IPS-18c (cell line): Measurements from ENCODE around the gene ZNF200.
"Not testable (repeated sequence)": the region's sequence is repeated elsewhere in the genome, so short reads cannot be mapped to it uniquely, and the experiment has no call there.

Experiments used
- H3K4me3 ChIP-seq: 2 replicates; pipeline ENCODE4 v1.7.0; 2013; ENCODE audit warnings: low read depth, mild to moderate bottlenecking, low read length, moderate library complexity; ENCODE audit not compliant: insufficient read depth
- H3K9me3 ChIP-seq: one replicate; pipeline ENCODE4 v1.6.1; 2013; ENCODE audit warnings: mild to moderate bottlenecking, low read length, moderate library complexity; ENCODE audit not compliant: control insufficient read depth, insufficient read depth

ZNF200 gene

DNA sequence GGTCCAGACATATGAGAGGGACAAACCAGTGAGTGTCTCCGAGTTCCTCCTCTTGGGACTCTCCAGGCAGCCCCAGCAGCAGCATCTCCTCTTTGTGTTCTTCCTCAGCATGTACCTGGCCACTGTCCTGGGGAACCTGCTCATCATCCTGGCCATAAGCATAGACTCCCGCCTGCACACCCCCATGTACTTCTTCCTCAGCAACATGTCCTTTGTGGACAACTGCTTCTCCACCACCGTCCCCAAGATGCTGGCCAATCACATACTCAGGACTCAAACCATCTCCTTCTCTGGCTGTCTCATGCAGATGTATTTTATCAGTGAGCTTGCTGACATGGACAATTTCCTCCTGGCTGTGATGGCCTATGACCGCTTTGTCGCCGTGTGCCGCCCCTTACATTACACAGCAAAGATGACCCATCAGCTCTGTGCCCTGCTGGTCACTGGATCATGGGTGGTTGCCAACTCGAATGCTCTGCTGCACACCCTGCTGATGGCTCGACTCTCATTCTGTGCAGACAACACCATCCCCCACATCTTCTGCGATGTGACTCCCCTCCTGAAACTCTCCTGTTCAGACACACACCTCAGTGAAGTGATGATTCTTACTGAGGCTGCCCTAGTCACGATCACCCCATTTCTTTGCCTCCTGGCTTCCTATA is 19.2 kb downstream of the ZNF200 start:
- H3K4me3 ChIP-seq, result no peak overlapping the region
- peaks cover 2% of the 10 kb centered on the region for H3K9me3 ChIP-seq

DNA sequence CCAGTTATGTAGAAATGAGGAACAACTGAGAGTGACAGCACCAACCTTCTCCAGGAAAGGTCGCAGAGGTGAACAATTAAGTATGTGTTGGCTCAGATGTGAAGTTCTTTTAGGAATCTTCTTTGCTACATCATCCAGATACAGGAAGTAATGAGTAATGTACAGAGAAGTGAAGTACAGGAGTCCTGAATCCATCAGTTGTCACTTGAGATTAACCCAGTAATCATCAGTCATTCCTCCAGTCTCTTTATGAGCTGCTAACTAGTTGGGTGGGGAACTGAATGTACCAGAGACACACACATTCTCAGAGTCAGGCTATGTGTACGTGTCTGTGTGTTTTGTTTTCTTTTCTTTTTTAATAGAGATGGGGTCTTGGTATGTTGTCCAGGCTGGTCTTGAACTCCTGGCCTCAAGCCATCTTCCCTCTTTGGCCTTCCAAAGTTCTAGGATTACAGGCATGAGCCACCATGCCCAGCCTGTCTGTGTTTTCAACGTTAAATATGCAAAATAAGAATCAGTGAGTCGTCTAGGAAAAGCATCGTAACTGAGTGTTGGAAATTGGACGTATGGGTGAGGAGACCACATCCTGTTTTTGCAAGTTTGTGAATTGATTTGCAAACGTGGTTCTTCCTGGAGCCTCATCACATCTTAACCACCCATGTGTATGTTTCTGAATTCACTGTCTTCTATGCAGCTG is 19.9 kb downstream of the ZNF200 start:
- H3K9me3 ChIP-seq, result peaks cover 2% of the 10 kb centered on the region

DNA sequence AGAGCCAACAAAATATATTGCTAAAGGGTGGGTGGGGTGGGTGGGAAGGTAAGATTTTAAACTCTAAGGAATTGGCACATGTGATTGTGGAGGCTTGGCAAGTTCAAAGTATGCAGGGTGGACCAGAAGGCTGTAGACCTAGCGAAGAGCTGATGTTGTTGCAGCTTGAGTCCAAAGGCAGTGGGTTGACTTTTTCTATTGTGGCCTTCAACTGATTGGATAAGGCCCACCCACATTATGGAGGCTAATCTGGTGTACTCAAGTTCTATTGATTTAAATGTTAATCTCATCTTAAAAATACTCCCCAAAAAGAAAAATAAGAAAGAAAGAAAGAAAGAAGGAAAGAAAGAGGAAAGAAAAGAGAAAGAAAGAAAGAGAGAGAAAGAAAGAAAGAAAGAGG is 22.4 kb downstream of the ZNF200 start:
- peaks cover 2% of the 10 kb centered on the region for H3K9me3 ChIP-seq
- no peak overlapping the region for H3K4me3 ChIP-seq

More for the DNA sequence above, 19.9 kb downstream of the ZNF200 start:
- H3K4me3 ChIP-seq, result no peak overlapping the region

DNA sequence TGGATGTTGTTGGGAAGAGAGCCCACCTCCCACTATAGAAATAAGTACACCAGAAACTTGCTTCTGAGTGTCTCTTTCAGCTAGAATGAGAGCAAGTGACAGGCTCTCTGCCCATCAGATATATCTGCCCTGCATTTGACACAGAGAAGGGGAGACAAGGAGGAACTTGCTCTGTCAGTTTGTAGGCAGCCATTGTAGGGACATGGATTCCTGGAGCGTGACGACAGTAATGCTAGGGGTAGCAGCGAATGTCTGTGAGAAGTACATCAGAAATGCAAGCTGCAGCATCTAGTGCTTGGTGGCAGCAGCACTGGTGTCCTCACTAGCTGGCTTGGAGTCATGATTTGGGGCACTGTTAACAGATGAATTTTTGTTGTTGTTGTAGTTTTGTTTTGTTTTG is 23.0 kb downstream of the ZNF200 start:
- Histone ChIP-seq H3K9me3 (peaks cover 2% of the 10 kb centered on the region), H3K4me3 (no peak overlapping the region)

DNA sequence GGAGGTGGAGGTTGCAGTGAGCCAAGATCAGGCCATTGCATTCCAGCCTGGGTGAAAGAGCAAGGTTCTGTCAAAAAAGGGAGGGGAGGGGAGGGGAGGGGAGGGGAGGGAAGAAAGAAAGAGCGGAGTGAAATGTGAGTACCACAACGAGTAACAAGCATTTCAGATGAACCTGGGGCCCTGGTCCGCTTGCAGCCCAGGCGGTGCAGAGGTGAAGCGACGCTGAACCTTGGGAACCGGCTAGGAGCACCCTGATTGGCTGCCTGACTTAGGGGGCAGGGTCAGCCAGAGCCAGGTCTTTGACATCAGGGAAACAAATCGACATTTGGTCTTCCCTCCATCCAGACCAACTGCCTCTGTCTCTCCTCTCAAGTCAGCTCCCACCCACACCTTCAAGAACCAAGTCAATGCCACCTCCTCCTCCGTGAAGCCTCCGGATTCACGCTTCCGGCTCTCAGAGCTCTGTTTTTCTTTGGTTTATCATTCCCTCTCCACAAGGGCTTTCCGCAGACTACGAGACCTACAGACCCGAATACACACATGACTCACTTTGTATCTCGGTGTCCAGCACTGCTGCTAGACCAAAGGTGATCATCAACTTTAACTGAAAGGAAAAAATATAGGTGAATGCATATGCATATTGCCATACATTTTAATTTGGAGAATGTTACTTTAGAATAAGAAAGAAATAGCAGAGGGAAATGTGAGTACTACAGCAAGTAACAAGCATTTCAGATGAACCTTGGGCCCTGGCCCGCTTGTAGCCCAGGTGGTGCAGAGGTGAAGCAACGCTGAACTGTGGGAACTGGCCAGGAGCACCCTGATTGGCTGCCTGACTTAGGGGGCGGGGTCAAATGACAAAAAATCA is 27.6 kb downstream of the ZNF200 start:
- Histone ChIP-seq H3K9me3 (peaks cover 9% of the 10 kb centered on the region), H3K4me3 (no peak overlapping the region)

DNA sequence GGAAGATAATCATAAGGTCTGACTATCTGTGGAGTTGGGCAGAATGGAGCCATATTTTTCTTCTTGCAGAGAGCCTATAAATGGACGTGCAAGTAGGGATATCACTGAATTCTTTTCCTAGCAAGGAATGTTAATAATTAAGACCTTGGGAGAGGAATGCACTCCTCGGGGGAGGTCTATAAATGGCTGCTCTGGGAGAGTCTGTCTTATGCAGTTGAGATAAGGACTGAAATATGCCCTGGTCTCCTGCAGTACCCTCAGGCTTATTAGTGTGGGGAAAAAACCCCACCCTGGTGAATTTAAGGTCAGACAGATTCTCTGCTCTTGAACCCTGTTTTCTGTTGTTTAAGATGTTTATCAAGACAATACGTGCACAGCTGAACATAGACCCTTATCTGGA is 29.0 kb downstream of the ZNF200 start:
- not testable (repeated sequence) for H3K9me3 ChIP-seq, H3K4me3 ChIP-seq

DNA sequence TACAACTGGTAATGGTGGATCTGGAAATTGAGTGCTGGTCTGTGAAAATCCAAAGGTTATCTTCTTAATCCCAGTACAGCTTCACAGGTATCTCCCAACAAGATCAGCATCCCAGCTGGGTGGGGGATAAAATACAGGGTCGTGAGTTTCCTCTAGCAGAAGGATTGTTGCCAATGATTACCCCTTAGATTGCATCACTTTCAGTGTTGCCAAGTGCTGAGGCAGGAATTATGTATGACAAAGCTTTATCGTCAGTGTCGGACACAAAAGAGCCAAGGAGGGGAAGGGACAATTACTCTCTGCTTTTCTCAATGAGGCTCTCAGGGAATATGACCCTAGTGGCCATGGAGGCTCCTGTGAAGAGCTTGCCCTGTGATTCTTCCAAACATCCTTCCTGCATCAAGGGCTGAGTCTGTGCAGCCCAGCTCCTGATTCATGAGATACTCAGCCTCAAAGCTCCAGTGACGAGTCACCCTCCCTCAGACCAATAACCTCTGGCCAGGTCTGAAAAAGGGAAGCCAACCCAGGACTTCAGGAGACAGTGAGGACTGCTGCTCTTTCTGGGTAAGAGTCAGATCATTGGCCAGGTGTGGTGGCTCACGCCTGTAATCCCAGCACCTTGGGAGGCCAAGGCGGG is 31.9 kb downstream of the ZNF200 start:
- Histone ChIP-seq H3K9me3 (peaks cover 12% of the 10 kb centered on the region), H3K4me3 (no peak overlapping the region)

DNA sequence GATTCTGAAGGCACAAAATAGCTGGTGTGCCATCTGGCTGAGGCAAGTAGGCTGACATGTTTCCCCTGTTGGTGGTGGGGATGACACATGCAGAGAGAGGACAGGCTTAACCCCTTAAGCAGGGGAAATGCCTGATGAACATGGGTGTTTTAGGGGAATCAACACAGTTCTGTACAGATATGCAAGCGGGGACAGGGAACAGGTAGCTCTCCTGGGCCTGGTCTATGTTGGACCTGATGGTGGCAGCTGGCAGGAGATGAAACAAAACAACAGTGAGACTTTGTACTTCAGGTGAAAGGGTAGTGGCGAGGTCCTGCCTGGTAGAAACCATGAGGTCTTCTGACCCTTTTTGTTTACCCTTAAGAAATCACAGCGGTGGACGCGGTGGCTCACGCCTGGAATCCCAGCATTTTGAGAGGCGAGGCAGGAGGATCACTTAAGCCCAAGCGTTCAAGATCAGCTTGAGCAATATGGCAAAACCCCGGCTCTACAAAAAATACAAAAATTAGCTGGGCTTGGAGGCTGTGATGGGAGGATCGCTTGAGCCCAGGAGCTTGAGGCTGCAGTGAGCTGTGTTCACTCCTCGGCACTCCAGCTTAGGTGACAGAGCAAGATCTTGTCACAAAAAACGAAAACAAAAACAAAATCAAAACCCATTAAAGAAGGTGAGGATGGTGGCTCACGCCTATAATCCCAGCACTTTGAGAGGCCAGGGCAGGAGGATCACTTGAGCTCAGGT is 36.5 kb downstream of the ZNF200 start:
- Histone ChIP-seq H3K9me3 (peaks cover 3% of the 10 kb centered on the region), H3K4me3 (no peak overlapping the region)

DNA sequence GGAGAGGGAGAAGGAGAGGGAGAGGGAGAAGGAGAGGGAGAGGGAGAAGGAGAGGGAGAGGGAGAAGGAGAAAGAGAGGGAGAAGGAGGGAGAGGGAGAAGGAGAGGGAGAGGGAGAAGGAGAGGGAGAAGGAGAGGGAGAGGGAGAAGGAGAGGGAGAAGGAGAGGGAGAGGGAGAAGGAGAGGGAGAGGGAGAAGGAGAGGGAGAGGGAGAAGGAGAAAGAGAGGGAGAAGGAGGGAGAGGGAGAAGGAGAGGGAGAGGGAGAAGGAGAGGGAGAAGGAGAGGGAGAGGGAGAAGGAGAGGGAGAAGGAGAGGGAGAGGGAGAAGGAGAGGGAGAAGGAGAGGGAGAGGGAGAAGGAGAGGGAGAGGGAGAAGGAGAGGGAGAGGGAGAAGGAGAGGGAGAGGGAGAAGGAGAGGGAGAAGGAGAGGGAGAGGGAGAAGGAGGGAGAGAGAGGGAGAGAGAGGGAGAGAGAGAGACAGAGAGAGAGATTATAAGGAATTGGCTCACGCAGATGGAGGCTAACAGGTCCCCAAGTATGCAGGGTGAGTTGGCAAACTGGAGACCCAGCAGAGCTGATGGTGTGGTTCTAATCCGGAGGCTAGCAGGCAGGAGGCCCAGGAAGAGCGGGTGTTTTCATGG is 37.1 kb downstream of the ZNF200 start:
- not testable (repeated sequence) for H3K4me3 ChIP-seq, H3K9me3 ChIP-seq

DNA sequence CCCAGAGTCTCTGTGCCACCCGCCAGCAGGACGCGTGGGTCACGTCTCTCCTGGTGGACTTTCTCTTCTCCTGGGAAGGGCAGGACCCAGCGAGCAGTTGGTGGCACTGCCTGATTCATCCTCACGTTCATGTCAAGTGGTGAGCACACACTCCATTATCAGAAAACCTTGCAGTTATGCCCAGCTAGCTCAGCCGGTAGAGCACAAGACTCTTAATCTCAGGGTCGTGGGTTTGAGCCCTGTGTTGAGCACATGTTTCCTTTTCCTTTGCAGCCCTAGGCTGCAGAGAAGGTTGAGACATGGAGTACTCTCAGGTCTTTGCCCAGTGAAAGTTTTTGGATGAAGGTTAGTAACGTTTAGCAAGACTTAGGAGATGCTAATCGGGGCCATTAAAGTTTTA is 39.0 kb downstream of the ZNF200 start:
- Histone ChIP-seq H3K4me3 (no peak overlapping the region), H3K9me3 (peaks cover 3% of the 10 kb centered on the region)

DNA sequence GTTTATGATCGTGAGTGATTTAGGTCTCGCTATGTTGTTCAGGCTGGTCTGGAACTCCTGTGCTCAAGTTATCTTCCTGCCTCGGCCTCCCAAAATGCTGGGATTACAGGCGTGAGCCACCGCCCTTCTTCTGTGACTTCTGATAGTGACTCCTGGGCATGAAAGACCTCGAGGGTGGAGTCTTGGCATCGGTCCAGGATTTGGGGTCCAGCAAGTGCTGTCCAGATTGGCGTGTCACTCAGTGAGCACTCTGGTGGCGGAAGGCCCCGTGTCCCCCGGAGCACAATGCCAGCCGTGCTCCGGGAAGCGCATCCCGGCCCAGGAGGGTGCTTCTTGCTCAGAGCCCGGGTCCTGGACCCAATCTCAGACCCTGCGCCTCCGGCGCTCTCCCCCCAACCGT is 40.2 kb downstream of the ZNF200 start:
- H3K9me3 ChIP-seq, result peaks cover 3% of the 10 kb centered on the region

DNA sequence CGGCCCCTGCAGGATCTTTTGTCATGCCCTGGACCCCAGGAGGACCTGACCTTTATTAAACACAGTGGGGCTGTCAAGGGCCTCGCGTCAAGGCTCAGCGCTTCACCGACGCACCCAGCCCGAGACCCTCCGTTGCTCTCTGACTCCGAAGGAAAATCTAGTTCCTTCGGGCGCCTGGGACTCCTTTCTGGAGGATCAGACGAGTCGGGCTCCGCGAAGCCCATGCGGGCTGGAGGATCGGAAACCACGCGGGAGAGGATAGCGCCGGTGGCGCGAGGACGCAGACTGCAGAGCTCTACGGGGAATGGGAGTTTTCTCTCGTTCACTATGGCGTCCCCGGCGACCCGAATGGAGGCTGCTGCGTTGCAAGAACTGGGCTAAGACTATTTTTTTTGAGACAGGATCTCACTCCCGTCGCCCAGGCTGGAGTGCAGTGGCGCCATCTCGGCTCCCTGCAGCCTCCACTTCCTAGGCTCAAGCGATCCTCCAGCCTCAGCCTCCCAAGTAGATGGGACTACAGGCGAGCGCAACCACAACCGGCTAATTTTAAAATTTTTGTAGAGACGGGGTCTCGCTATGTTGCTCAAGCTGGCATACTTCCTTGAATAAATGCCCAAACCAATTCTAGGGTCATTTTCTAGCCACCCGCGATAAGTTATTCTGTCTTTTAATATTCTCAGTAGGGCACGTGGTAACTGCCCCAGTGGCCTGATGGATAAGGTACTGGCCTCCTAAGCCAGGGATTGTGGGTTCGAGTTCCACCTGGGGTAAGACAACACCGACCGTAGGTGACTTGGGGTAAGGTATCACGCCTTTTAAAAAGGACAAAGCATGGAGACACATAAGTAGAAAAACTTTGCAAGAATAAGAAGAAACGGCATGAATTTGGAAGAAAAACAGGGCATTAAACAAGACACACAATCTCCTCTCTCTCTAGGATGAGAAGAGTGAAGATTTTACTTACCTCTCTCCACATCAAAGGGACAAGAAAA is 41.4 kb downstream of the ZNF200 start:
- Histone ChIP-seq H3K9me3 (peaks cover 2% of the 10 kb centered on the region), H3K4me3 (no peak overlapping the region)

More for the DNA sequence above, 40.2 kb downstream of the ZNF200 start:
- no peak overlapping the region for H3K4me3 ChIP-seq

DNA sequence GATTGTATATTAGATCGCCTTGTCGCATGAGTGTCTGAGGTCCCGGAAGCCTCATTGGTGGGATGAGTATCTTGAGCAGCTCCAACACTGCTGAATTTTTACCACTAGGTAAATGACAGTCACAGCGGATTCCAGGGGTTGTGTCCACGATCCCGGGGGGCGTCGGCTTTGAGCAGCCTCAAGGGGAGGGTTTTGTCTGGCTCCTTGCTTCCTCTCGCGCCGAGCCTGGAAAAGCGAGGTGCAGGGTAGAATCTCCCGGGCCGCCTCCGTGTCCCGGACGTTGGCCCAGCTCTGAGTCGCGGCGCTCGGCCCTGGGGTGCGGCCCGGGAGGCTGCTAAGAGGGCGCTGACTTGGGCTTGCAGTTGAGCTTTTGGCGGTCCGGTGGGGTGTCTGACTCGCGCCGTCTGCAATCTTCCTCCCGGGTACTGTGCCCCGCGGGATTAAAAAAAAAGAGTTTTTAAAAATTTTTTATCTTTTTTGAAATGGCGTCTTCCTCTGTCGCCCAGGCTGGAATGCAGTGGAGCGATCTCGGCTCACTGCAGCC is 42.4 kb downstream of the ZNF200 start:
- Histone ChIP-seq H3K9me3 (no peaks in the 10 kb centered on the region), H3K4me3 (no peak overlapping the region)

DNA sequence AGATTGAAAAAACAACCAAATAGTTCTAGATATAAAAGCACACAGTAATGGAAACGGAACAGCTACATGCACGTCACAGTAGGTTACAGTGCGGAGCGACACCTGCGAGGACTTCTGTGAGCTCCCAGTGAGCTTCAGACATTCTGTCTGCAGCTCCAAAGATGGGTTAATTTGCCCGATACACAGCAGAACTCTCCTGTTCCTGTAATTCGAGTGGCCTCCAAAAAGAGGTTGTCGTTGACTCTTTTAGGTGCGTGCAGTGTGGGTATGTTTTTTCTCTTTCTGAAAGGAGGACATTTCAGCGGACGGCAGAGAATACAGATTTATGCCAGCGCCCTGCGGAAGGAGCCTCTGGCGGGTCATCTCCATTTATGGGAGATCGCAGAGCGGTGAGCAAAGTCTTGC is 44.0 kb downstream of the ZNF200 start:
- Histone ChIP-seq H3K9me3 (no peaks in the 10 kb centered on the region), H3K4me3 (peak overlapping the region; percentile 66)

DNA sequence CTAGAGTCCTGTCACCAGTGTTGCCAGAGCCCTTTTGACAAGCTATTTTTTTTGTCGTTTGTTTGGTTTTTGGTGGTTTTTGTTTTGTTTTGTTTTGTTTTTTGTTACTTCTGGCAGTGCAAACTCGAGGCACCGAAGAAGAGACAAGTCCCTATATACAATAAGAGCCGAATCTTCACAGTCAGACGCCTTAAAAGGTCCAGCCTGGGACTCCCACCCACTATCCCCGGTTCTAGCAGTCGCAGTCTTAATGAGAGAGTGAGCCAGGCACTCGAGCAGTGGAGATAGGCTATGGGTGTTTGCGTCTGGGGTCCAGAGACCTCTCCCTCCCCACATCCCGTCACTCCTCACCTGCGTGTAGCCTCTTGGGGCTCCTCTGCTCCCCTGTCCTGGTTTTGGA is 45.1 kb downstream of the ZNF200 start:
- H3K4me3 ChIP-seq, result peak overlapping the region; percentile 84; the same call in 1 of the 2 replicates
- H3K9me3 ChIP-seq, result no peaks in the 10 kb centered on the region
